GM20000 (cell line): Measurements from ENCODE around the gene CHDH.

Experiments
- DNase-seq: peaks from one replicate; pipeline ENCODE4 v3.0.0; 2012; ENCODE audit warnings: low spot score
- CTCF ChIP-seq: IDR thresholded peaks from 2 replicates; pipeline ENCODE4 v1.5.1; 2012; ENCODE audit warnings: mild to moderate bottlenecking, control low read depth; ENCODE audit errors: extremely low read depth, missing control alignments

CHDH gene

DNA sequence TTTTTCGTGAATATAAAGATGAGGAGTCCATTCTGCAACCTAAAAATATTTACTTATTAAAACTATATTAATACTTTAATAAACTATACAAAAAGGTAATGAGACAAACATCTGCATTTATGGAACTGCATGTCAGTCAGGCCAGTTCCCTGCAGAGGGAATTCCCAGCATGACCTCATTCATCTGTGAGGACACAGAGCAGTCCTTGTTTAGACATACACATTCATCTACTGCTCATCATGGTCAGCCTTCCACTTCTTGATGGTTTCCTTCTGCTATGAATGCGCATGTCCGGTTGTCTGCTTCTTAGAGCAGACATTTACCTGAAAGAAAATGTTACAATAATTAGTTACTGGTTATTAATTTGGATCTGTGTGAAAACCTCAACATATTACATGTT, 39.0 kb upstream of the CHDH start:
- no peak for DNase-seq
- no peak for TF ChIP-seq CTCF

GRCh38 chr3:53884623-53885022, 38.4 kb upstream of the CHDH start:
- TF ChIP-seq CTCF: no peak
- DNase-seq: no peak

GRCh38 chr3:53883008-53883407, 36.8 kb upstream of the CHDH start:
- no peak for TF ChIP-seq CTCF
- no peak for DNase-seq

DNA sequence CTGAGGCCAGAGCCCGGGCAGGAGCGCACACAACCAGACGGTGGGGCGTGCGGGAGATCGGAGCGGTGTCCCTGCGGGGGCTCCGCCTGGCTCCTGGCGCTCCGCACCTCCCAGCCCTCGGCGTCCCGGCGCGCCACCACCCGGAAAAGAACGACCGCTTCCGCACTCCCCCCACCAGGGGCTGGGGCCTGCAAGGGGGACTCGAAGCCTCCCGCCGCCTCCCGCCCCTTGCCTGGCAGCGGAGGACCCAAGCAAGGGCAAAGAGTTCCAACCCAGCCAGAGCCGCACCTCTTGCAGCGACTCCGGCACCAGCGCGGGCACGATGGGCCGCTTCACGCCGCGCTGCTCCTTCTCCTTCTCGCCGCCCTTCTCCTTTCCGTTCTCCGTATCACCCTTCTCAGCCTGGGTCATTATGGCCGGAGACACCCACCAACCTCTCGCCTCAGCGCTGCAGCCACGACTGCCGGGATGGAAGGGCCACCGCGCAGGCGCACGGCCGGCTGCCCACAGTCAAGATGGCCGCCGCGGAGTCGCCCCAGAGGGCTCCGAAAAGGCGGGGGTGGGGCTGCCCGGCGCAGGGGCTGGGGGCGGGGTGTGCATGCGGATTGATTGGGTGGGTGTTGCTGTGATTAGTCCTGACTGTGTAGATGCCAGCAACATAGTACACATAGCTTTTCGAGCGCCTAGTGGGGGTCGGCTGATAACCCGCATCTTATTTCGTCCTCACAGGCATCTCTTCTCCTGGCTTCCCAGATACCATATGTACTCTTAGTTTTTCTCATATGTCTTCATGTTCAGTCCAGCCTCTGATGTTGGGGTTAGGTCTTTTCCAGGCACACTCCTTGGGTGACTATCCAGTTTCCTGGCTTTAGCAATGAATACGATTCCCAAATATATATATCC, 35.7 kb upstream of the CHDH start, which contains the start of gene ACTR8:
Gene ACTR8, minus strand, starts transcription at position 462 of the 903 bp plus-strand sequence. Its CDS starts 51 bp downstream, at position 411.
- TF ChIP-seq CTCF: no peak
- DNase-seq: peak; percentile 94

DNA sequence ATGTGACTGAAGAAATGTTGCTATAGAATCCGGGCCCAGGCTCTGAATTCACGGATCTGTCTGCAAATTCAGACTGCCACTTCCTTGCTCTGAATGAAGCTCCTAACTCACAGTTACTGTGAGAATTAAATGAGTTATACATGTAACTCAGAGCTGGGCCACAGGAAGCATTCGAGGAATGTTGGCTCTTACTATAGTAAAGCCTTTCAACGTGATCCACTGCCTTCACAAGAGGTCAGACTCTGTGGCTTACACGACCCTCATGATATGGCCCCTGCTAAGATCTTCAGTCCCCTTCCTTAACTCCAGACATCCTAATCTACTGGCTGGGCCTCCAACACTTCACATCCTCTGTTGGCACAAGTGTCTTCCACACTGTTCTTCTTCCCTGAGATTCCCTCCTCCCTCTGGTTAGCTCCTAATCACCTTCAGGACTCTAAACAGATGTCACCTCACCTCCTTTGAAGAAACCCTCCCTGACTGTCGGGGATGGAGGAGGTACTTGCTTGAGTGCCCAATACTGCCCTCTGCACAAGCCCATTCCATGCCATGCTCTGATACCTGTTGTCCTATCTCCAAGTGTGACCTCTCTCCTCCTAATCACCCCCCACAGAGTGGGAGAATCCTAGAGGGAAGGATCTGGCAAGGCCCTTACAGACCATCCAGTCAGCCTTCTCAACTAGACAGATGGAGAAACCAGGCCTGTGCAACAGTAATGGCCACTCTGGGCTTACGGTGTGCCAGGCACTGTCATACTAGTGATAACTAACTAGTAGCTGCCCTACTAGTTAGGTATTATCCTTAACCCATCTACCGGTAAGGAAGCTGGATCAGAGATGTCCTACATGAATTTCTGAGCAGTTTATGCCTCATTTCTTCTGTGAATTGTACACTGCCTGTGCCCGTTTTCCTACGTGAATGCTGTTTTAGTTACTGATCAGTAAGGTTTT, 34.5 kb upstream of the CHDH start:
- TF ChIP-seq CTCF: no peak

GRCh38 chr3:53865732-53866499, 19.7 kb upstream of the CHDH start:
- no peak for DNase-seq
- TF ChIP-seq CTCF: no peak

More for the DNA sequence above, 34.5 kb upstream of the CHDH start:
- no peak for DNase-seq
